H1 (cell line): ENCODE data around the gene SHC3.

ENCODE experiments used
- BCL11A ChIP-seq, 2 experiments: IDR thresholded peaks; one replicate each; pipeline ENCODE4 v1.6.1; 2011; ENCODE audit warnings: low read depth in 2 of 2, low read length in 2 of 2, mild to moderate bottlenecking in 2 of 2
- BRCA1 ChIP-seq: IDR thresholded peaks from 2 replicates; pipeline ENCODE4 v1.6.1; 2012; ENCODE audit warnings: low read depth, low read length, improper control_type of control experiment
- CREB1 ChIP-seq: IDR thresholded peaks from 2 replicates; pipeline ENCODE4 v1.6.1; 2012; ENCODE audit warnings: inconsistent platforms
- EP300 ChIP-seq, 2 experiments: IDR thresholded peaks; 1 replicate in 1 of 2; 2 replicates in 1 of 2; pipeline ENCODE4 v1.6.1; 2011 to 2012; ENCODE audit warnings: low read depth in 2 of 2, low read length in 2 of 2, mild to moderate bottlenecking in 2 of 2, borderline replicate concordance in 1 of 2, inconsistent platforms in 1 of 2, moderate library complexity in 1 of 2
- GABPA ChIP-seq: IDR thresholded peaks from 2 replicates; pipeline ENCODE4 v1.6.1; 2011; ENCODE audit warnings: mild to moderate bottlenecking, low read length, moderate library complexity, borderline replicate concordance; ENCODE audit not compliant: insufficient read depth
- POLR2A ChIP-seq, 2 experiments: IDR thresholded peaks; 1 replicate in 1 of 2; 2 replicates in 1 of 2; pipeline ENCODE4 v1.6.1; 2011; ENCODE audit warnings: low read depth in 2 of 2, low read length in 2 of 2, mild to moderate bottlenecking in 2 of 2; ENCODE audit errors: control extremely low read depth in 1 of 2
- TF ChIP-seq, protein P1 (sequence below): IDR thresholded peaks from 2 replicates; pipeline ENCODE4 v1.6.1; 2011; ENCODE audit warnings: low read depth, mild to moderate bottlenecking, low read length; ENCODE audit not compliant: insufficient read depth

DNA sequence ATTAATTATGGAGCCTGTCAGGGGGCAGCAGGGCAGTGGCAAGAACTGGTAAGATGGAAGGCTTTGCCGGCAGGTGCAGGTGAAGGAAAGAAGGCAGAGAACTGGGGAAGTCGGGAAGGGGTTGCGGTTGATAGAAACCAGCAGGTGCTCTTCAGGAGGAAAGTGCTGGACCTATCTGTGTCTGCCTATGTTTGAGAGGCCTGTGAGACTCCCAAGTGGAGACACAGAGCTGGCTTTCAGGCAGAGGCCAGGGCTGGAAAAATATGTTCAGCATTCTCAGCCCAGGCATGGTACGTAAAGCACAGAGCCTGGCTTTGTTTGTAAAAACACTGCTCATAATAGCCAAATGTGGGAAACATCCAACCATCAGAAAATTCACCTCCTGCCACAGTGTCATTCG, 117.8 kb downstream of the SHC3 start:
- no peak for TF ChIP-seq BRCA1
- no peak for TF ChIP-seq POLR2A (IDR thresholded peaks at IDR 0.05; ENCODE audit: control extremely low read depth in 1 of 2, low read depth in 2 of 2, low read length in 2 of 2)
- TF ChIP-seq CREB1: no peak
- TF ChIP-seq EP300 (IDR thresholded peaks at IDR 0.05; ENCODE audit: borderline replicate concordance in 1 of 2, low read depth in 2 of 2, low read length in 2 of 2): no peak
- TF ChIP-seq GABPA: no peak
- TF ChIP-seq, protein P1, sequence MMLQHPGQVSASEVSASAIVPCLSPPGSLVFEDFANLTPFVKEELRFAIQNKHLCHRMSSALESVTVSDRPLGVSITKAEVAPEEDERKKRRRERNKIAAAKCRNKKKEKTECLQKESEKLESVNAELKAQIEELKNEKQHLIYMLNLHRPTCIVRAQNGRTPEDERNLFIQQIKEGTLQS: no peak
- no peak for TF ChIP-seq BCL11A (IDR thresholded peaks at IDR 0.05; ENCODE audit: low read depth in 2 of 2, low read length in 2 of 2)
